ENCODE measurements around the gene CHST9.

The CHST9 gene

DNA sequence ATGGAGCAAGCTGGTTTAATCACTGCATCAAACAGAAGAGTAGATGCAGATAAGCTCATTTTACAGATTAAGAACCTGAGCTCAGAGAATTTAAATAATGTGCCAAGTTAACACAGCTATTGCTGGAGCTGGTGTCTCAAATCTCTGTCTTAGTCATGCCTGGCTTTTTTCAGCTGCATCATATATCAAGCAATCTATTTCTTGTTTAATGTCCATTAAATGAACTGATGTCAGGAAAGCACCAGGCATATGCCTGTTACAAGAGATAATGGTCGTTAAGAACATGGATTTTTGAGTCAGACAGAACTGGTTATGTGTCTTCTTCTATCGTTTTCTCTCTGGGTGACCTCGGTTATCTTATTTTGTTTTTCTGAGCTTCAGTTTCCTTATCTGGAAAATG is 259.8 kb downstream of the CHST9 start:
- DNase-seq = no peak

DNA sequence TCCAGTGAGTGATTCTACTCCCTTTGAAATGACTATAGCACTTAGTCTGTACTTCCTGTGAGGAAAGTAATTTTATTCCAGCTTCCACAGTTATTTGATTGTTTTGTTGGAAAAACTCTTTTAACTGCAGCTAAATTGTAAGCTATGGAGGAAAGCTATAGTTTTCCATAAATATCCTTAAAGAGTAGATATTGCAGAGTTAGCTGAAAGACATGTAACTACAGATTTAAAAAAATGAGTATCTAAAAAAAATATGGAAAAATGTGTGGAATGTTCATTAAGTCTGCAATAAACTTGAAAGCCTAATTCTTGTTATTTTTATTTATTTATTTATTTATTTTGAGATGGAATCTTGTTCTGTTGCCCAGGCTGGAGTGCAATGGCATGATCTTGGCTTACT is 262.8 kb downstream of the CHST9 start:
- no peak for DNase-seq

DNA sequence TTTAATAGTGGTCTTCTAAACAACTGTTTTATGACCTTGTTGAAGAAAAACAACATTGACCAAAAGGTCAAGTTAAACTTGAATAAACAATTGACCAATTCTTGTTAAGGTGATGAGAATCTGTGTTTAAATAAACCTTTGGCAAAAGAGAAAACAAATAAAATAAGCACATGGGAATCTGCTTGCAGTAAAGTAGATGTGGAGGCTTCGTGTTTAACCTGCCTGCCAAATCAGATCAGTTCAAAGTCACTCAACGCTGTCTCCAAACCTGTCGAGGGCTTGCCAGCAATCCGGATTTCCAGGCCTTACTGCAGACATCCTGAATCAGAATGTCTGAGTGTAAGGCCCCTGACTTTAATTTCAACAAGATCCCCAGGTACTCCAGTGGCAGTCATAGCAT is 264.5 kb downstream of the CHST9 start:
- DNase-seq = no peak

DNA sequence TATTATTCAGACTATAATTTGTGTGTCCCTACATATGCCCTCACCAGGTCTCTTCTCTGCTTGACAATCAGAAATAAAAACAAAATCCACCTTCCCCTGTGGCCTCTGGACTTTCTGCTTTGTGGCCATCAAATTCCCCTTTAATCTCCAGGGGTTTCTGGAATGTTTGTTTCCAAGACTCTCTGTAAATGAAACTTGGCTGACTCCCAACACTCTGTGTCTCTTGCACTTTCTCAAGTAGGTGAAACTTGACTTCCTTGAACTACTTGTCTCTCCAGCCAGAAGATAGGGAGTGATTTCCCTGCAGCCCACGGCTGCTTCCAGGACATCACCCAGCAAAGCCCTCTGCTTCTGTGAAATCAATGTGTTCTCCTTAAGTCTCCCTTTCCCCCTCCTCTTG is 265.5 kb downstream of the CHST9 start:
- DNase-seq = no peak

DNA sequence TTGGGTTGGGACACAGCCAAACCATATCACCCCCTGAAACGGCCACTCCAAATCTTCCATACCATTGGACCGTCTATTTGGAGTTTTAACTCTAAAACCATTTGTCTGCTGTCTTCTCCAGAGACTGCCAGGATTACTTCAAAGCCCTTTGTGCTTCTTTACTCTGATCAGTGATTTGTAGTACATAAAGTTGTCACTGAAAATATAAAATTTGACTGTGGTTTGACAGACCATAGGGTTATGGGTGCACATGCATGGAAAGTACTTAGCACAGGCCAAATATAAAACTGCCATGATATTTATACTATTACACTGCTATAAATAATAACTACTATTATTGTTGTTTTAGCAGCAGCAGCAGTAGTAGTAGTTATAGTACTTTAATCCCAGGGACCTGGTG is 265.9 kb downstream of the CHST9 start:
- DNase-seq = no peak

DNA sequence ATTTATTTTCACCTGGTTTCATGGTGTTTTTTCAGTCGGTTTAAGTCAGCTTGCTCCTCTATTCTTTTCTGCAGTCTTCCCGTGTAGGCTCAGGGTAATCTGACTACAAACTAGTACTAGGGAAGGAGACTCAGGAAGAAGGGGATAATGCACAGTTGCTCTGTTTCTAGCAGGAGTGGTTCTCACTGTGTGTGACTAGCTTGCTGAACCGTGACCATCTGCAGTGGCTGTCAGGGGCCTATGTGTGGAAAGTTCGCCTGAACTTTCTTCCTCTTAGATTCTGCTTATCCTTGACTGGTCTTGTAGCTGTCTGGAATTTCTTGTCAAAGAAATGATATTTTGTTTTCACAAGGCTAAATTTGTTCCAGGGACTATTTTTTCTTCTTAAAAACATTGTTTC is 273.3 kb downstream of the CHST9 start:
- no peak for DNase-seq

DNA sequence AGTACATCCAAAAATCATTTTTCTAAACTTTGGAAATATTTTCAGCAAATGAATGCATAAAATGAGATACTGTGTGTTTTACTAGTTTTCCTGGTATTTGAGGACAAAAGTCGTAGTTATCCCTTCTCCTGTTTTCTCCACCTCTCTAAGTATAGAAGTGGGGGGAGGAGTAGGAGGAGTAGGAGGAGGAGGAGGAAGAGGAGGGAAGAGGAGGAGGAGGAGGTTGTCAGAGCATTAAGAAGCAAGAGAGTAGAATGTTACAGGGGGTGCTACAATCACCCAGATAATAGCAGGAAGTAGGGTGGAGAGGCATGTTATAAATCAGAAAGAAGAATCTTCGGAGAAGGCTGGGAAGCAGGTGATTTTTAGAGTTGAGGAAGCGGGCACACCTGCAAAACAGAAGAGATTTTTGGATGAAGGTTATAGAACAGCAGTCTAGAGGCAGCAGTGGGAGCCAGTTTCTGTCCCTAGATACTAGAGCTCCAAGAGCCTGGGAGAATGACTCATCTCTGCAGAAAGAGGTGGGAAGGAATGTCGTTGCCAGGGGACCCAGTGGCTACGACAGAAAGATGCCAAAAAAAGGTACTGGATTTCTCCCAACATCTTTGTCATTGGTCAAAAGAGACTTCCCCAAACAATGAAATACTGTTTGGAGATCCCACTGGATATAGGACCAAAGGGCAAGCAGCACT is 275.4 kb downstream of the CHST9 start:
- DNase-seq = no peak

DNA sequence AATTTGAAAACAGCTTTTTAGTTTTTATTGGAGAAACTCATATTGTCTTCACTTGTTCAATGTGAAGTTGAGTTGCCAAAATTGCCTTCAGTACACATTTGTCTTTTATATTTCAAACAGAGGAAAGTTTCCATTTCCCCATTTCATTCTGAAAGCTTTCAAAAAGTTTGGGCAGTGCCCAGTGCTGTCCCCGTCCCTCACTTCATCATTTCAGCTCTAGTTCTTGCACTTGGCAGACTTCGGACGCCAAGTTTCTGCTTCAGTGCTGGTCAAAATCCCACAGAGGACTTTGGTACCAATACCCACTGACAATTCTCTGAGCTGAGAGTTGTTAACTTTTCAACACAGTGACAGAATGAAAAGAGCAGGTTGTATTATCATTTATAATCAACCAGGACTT is 276.2 kb downstream of the CHST9 start:
- DNase-seq = no peak

DNA sequence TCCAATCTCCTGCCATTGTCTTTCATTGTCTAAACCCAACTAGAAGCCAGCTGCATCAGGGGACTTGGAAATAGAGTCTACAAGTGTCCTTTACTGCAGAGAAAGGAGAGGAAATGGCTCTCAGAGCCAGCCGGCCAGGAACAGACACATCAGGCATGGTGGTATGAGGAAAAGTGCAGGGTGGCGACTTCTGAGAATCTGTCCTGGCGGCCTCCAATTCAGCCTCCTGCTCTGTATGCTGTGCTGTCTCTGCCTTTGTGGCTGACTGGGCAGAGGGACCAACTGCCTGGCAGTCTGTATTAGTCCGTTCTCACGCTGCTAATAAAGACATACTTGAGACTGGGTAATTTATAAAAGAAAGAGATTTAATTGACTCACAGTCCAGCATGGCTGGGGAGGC is 282.8 kb downstream of the CHST9 start:
- DNase-seq = no peak

DNA sequence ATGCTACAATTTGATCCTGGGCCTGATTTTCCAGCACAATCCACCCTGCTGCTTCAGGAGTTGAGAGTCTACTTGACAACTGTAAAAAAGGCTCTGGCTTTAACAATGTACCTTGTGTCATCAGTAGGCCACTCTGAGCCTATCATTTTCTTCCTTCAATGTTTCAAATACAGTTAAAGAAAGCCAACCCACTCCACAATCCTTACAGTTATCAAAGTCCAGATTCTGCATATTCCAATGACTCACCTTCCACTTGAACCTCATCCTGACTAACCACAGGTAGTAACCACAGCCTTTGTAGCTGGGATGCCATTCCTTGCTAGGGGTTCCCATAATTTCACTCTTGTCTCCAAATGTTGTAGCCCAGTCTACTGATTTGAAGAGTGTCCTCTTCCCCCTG is 284.1 kb downstream of the CHST9 start:
- DNase-seq = no peak

DNA sequence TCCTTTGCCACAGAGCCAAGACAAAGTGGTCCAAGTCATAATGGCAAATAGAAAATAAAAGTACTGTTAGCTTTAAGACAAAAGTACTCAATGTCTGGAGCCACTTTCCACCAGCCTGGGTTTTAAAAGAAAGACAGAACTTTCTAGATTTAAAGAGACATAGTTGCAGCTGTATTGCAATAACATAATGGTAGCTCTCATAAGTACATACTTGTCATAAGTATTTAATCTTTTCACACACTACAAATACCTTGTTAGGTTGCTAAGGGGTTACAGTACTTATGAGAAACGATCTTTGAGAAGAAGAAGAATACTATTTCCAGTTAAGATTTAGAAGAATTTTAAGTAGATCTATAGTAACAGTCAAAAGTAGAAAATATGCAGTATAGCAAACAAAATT is 290.7 kb downstream of the CHST9 start:
- no peak for DNase-seq

DNA sequence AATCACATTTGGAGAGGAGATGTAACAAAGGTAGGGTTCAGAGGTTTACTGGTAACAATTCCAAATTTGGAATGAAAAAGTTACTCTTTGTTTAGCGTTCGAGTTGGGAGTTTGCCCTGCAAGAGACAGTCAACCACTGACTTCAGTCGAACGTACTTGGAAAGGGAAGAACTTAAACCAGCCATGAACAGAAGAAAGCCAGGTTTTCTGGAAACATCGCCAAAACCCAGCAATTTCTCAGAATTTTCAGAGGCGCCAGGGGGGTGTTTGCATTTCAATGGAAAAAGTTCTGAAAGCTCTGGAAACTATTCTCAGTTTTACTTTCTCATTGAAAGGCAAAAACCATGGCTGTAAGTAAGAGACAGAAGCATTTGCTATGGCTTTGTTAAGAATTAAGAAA is 291.1 kb downstream of the CHST9 start:
- DNase-seq = no peak

DNA sequence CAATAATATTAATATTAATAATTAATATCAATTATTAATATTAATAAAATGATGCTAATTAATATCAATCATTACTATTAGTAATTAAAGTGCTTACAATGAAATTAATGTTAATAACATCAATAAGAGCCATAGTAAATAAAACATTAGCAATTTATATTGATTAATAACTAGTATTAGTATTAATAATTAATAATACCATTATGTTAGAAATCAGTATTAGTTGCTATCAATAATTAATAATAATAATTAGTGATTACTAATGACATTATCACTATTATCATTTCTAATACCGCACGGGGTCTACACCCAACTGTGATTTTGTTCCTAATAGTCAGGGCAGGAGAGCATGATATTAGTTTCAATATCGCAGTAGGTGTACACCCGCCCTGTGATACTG is 296.8 kb downstream of the CHST9 start:
- DNase-seq = no peak

DNA sequence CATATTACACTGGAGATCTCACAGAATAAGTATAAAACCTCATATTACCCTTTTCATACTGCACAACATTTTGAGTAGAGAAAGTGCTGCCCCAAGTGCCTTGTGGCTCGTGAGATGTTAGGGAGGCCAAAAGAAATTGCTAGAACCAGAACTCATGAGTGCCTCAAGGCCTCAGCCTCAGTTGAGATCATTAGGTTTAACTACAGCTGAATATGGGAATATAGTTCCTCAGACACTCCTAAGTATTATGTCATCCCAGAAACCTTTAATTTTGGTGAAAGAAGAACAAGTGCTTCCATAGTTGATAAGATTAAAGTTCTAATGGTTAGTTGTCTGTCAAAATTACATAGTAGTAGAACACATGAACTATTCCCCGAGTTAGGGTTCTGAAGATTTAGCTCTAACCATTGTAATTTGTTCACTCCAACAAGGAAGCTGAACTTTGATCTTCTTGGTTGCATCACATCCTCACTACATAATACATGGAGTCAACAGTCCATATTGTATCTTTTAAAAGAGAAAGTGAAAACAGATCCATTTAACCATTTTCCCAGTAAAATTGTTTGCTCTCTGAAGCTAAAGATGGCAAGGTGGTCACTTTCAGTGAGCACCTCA is 310.0 kb downstream of the CHST9 start:
- no peak for DNase-seq

DNA sequence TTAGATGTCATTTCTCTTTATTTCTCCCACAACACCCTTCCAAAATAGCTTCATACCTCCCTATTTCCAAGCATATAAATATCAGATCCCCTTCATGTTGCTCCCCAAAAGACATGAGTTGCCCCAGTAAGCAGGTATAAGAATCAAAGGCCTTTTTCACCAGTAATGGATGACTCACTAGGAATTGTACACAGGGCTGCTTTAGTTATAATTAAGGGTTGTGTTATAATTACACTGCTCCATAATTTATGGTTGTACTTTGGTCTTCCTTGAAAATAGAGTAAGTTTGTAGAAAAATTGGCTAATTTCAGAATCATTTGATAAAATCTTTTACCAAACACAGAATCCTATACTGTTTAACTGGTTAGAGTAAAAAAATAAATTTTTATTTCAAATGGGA is 310.8 kb downstream of the CHST9 start:
- no peak for DNase-seq

DNA sequence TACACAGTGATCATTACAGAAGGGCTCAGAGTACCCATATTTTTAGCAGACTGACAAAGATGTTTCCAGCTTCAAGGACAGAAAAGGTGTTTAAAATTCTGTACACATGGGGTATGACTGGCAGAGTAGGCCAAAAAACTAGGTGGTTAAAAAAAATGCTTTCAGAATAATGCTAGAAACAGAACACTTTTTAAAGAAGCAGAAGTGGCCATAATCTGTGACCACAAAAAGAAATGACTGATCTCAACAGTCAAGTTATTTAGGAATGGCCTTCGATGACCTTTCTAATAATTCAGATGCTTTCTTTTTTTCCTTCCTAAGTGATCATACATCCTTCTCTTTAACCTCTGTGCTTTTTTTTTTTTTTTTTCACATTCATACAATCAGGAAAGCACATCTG is 315.5 kb downstream of the CHST9 start:
- DNase-seq = no peak

DNA sequence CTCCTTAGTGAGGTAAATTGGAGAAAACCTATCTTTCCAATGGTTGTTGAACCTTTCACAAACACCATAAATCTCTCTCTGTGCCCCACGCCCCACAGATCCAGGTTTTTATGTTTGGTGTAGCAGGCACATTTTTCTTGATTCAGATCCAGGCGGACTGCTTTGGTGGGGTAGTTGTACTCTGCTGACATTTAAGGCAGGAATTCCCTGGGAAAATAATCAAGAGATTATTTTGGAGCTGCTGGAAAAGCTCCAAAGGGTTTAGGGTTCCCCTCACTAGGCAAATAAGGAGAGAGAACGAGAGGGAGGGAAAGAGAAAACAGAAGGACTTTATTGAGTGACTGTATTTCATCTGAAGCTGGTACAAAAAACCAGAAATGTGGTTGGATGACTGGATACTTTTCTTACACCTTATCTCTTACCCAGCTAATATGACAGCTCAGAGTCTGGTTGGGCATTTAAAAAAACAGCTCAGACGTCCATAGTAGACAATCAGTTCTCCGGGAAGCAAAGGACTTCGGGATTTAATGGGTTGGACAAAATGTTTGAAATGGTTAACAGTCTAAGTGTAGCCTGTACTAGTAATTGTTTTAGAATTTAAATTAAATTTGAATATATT is 316.0 kb downstream of the CHST9 start:
- DNase-seq = no peak

DNA sequence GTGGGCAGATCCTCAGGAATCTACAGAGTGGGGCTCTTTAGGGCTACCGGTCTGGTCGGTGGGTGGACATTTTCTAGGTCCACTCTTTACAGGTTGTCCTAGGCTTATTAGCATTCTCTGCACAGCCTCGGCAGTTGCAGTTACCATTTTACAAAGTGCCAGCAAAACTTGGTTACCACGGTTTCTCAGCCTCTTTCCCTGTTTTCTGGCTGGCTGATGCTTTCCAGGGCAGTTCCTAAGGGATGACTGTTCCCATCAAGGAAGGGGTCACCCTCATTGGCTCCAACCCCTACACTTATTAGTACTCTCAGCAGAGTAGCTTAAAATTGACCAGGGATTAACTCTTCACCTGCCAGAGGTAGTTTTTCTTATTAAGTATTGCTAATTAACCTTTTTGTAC is 317.6 kb downstream of the CHST9 start:
- DNase-seq = no peak

DNA sequence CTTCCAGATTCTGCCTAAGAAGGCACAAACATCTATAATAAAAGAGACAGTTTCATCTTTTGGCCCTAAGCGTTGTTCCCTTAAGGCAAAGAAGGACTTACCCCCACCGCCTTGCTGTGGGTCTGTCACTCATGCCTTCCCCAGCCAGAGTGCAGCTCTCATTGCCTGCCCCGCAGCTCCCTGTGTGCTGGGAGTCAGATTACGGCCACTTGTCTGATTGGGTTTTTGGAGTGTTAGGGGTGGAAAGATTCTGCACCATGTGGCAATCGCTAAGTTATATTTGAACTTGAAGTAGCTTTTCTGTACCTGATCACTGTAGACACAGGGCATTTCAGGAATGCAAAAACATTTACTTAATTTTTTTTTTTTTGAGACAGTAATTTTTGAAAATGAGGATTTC is 319.6 kb downstream of the CHST9 start, which contains the start of gene AQP4:
TSS of gene AQP4 (minus strand) at position 151 of the 400 bp plus-strand sequence. CDS start at position 133, 18 bp downstream.
- DNase-seq = no peak

DNA sequence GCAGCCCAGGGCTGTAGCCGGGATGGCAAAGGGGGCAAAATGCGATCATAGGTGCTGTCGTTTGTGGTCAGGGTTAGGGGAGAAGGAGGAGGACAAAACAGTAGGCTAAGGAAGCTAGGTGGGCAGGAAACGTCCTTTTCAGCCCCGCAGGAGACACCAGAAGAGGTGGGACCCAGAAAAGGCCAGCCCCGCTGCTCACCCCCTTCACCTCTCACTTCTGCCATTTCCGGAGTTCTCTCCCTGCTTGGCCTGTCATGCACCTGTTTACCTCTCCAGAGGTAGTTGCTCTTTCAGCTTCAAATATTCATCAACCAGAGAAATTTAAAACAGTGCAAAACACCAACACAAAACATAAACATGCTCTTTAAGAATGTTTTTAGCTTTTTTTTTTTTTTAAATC is 320.4 kb downstream of the CHST9 start:
- no peak for DNase-seq

DNA sequence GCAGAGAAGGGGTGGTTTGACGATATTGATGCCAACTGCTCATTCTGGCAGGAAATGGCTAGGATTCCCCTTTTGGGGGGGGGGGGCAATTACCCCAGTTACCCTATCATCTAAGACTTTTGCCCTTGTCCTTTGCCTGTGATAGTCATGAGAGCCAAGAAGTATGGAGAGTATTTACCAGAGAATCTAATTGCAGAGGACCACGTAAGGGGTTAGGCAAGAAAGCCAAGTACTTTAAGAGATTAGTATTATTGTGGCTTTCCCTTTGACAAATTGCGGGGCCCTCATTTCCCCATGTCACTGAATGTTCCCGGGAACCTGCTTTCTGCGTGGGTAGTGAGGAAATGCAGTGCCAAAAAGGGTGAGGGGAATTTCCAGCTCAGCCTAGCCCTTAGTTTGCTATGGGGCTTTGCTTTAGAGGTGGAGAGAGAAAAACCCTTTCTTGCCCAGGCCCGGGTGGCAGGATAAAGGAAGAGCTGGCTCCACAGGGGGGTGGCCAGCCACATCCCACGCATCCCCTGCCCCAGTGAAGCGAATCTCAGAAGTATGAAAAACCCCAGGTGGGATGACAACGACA is 321.1 kb downstream of the CHST9 start:
- no peak for DNase-seq

DNA sequence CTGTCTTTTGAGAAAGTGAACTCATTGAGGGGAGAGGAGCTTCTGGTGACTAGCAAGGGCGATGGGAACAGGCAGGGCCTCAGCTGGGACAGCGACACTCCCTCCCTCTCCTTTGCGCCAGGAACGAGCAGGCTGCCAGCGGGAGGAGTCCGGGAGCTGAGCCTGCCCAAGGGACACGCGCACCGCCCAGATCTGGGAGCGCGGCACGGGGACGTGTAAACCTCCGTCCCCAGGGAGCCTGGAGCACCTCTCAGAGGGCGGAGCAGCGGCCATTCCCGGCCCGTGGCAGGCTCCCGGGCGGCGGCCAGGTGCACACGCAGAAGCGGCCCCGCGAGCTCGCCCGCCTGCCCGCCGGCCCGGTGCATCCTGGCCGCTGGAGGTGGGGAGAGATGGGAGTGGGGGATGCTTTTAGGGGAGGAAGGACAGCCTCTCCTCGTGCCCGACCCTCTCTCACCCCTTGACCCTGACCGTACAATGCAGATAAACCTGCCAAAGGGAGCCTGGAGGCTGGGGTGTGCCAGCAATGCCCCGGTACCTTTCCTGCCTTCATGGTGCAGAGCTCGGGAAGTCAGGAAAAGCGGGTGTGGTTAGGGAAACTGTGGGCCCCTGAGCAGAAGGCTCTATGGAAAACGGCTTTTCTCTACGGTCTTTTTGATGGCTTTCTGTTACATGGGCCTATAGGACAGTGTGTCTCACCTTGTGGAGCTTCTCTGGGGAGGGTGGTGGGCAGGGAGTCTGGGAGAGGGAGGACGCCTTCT is 321.8 kb downstream of the CHST9 start:
- no peak for DNase-seq

DNA sequence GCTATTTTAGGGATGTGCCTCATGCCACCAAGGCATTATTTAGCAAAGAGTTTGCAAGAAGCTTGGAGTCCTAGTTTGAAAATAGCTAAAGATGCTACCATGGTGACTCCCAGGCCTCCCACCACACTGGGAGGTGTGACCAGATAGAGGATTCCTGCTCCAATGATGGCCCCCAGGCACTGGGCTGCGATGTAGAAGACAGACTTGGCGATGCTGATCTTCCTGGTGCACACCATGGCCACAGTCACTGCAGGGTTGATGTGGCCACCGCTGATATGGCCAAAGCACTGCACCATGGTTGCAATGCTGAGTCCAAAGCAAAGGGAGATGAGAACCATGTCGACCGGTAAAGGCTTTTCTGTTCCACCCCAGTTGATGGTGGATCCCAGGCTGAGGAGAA is 323.0 kb downstream of the CHST9 start:
- no peak for DNase-seq
